ENCODE data around the gene TAF7. TPM values are rescaled to one million over a fixed set of nuclear protein-coding genes. Genes with fewer than 3 reads are reported as not detected.

The TAF7 gene
- 10 to 100 TPM; 47.3 to 70.3 (median 62.7) TPM for total RNA-seq

- Histone ChIP-seq H3K4me3 (peak within 1 kb of the TSS; percentile 73), H3K9me3 (peaks cover 41% of the 10 kb centered on the region), H3K36me3 (peaks cover 28% of the 10 kb centered on the region), H3K27ac (peak within 1 kb of the TSS; percentile 98), H3K4me1 (peaks cover 7% of the 10 kb centered on the region), H3K27me3 (no peaks in the 10 kb centered on the region)
- DNase-seq (ENCODE audit: low spot score in 2 of 2) = peak; percentile 92 to 94
- 1% methylated on average over 41 of the region's 67 CpGs for WGBS
- TF ChIP-seq CTCF (IDR thresholded peaks at IDR 0.05) (peak; percentile 69 to 83), POLR2AphosphoS5 (IDR thresholded peaks at IDR 0.05) (peak; percentile 87 to 95 (median 91)), POLR2A (IDR thresholded peaks at IDR 0.05) (peak; percentile 84 to 96), EP300 (IDR thresholded peaks at IDR 0.05) (no peak)
Observed at GRCh38 chr5:141320225-141321169, at the start of gene TAF7. Gene TAF7 (minus strand): TSS chr5:141320784. CDS start chr5:141320044, 740 bp downstream.

- Histone ChIP-seq H3K4me3 (no peak overlapping the region), H3K9me3 (peaks cover 57% of the 10 kb centered on the region), H3K36me3 (no peaks in the 10 kb centered on the region), H3K4me1 (peaks cover 3% of the 10 kb centered on the region), H3K27me3 (peaks cover 28% of the 10 kb centered on the region), H3K27ac (no peak overlapping the region)
- TF ChIP-seq CTCF (IDR thresholded peaks at IDR 0.05) (no peak), POLR2AphosphoS5 (IDR thresholded peaks at IDR 0.05) (no peak), POLR2A (IDR thresholded peaks at IDR 0.05) (no peak), EP300 (IDR thresholded peaks at IDR 0.05) (no peak)
- DNase-seq (ENCODE audit: low spot score in 2 of 2) = no peak
- WGBS = 34% methylated on average over 34 of the region's 46 CpGs
Observed at GRCh38 chr5:141366016-141366896, 45.7 kb upstream of the TAF7 start.

GRCh38 chr5:141363952-141364660 is 43.5 kb upstream of the TAF7 start, which contains the start of gene PCDHGA5:
Gene PCDHGA5 (plus strand): TSS chr5:141364162. CDS start chr5:141364331, 169 bp downstream.
- no peak for TF ChIP-seq EP300 (IDR thresholded peaks at IDR 0.05)
- no peak for TF ChIP-seq POLR2AphosphoS5 (IDR thresholded peaks at IDR 0.05)
- no peak for TF ChIP-seq POLR2A (IDR thresholded peaks at IDR 0.05)
- TF ChIP-seq CTCF (IDR thresholded peaks at IDR 0.05) = no peak
- no peak within 1 kb of the TSS for H3K27ac ChIP-seq
- H3K36me3 ChIP-seq = no peaks in the 10 kb centered on the region
- H3K4me1 ChIP-seq = peaks cover 3% of the 10 kb centered on the region
- no peak for DNase-seq (ENCODE audit: low spot score in 2 of 2)
- H3K27me3 ChIP-seq = peaks cover 26% of the 10 kb centered on the region
- WGBS = 27% methylated on average over 34 of the region's 34 CpGs
- peaks cover 61% of the 10 kb centered on the region for H3K9me3 ChIP-seq
- H3K4me3 ChIP-seq = peak within 1 kb of the TSS; percentile 4

- Histone ChIP-seq H3K36me3 (no peaks in the 10 kb centered on the region), H3K9me3 (peaks cover 64% of the 10 kb centered on the region), H3K4me3 (no peak overlapping the region), H3K27me3 (peaks cover 26% of the 10 kb centered on the region), H3K4me1 (peaks cover 3% of the 10 kb centered on the region), H3K27ac (no peak overlapping the region)
- no peak for TF ChIP-seq EP300 (IDR thresholded peaks at IDR 0.05)
- TF ChIP-seq CTCF (IDR thresholded peaks at IDR 0.05) = no peak
- TF ChIP-seq POLR2A (IDR thresholded peaks at IDR 0.05) = no peak
- no peak for TF ChIP-seq POLR2AphosphoS5 (IDR thresholded peaks at IDR 0.05)
- DNase-seq (ENCODE audit: low spot score in 2 of 2) = no peak
Observed at GRCh38 chr5:141362719-141363118, 42.1 kb upstream of the TAF7 start.
